H1 (cell line): ENCODE measurements around the gene CCNJ. TPM values are rescaled to one million over a fixed set of nuclear protein-coding genes. Genes with fewer than 3 reads are reported as not detected.

Source experiments
- KDM1A ChIP-seq: fragments of 200-600, 300-600 bp; sonication (generic); IDR thresholded peaks from 2 replicates; pipeline ENCODE4 v1.7.1; 2016; ENCODE audit warnings: mild to moderate bottlenecking, low read length, borderline replicate concordance
- RXRA ChIP-seq: IDR thresholded peaks from 2 replicates; pipeline ENCODE4 v1.6.1; 2011; ENCODE audit warnings: low read depth, mild to moderate bottlenecking, low read length, moderate library complexity; ENCODE audit not compliant: insufficient read depth
- polyA plus RNA-seq, 7 experiments: library from polyadenylated mRNA; depleted of rRNA in 3 of 7; stranded (reverse) in 5 of 7; unstranded in 2 of 7; fragments of >200 nt in 5 of 7; fragments of 200-250 nt in 2 of 7; gene quantifications; 1 replicate in 5 of 7; 2 replicates in 1 of 7; 4 replicates in 1 of 7; pipeline versions ENCODE4 v1.2.1 to v1.2.3, GENCODE V29; 2011 to 2013; ENCODE audit warnings: missing spikeins in 2 of 7, mixed read lengths in 2 of 7
- total RNA-seq: library from RNA; stranded (reverse); fragmentation: NEBNext Ultra II Directional; extraction: Animal tissue kit (Norgen Biotek cat#: 25700); gene quantifications from 2 replicates; pipeline ENCODE4 v1.2.1, GENCODE V29; 2021

The CCNJ gene
- total and polyA plus RNA-seq, 2 of the 8 experiments (the other 6 are each of a cell fraction or from before 2014, with no cell fraction given), result 31.4 to 34.7 TPM

DNA sequence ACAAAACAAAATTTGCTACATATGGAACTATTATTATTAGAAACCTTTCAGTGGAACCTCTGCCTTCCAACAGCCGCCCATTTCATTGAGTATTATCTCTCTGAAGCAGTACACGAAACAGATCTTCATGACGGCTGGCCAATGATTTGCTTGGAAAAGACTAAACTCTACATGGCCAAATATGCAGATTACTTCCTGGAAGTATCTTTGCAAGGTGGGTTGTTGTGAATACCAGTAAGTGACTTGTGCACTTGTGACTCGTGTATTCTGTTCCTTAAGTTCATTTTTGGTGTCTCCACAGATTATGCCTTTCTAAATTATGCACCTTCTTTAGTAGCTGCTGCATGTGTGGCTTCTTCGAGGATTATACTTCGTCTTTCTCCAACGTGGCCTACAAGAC is 13.4 kb downstream of the CCNJ start (continued):
- TF ChIP-seq RXRA (no peak), KDM1A (no peak)
